NCI-H1436 treated with DMSO at 0.1 percent for 48 hours (cell line): Measurements from ENCODE around the gene RMI2.

ENCODE experiments used
- DNase-seq: peaks from one replicate; lab custom pipeline; 2025; lab: John Stamatoyannopoulos, UW

The RMI2 gene

DNA sequence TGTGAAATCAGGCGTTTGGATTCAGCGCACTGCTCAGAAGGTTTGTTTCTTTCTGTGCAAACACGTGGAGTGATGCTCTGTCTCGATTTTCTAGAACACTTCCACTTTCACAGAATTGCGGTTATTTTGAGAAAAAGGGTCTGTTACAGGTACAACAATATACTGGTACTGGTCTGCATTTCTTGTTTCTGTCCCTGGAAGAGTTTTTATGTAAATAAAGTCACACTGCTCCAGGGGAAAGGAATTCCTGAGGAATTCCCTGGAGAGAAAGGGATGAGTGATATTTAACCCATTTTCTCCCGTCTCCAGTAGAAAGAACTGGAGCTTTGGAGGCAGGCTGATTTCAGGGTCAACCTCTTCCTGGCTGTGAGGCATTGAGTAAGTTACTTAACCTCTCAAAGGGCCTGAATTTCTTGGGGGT lies 16.2 kb upstream of the RMI2 start:
- no peak for DNase-seq

DNA sequence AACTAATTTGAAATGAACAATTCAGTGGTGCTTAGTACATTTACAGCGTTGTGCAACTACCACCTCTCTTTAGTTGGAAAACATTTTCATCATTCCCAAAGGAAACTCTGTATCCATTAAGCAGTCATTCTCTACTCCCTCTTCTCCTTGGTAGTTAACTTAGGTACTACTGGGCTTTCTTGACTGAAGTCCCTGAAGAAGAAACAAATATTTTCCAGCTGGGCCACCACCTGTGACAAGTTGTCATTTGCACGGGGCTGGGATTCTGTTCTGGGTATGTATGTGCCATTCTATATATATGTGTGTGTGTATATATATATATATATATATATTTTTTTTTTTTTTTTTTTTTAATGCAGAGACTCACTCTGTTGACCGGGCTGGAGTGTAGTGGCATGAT lies 15.4 kb upstream of the RMI2 start:
- DNase-seq = no peak

DNA sequence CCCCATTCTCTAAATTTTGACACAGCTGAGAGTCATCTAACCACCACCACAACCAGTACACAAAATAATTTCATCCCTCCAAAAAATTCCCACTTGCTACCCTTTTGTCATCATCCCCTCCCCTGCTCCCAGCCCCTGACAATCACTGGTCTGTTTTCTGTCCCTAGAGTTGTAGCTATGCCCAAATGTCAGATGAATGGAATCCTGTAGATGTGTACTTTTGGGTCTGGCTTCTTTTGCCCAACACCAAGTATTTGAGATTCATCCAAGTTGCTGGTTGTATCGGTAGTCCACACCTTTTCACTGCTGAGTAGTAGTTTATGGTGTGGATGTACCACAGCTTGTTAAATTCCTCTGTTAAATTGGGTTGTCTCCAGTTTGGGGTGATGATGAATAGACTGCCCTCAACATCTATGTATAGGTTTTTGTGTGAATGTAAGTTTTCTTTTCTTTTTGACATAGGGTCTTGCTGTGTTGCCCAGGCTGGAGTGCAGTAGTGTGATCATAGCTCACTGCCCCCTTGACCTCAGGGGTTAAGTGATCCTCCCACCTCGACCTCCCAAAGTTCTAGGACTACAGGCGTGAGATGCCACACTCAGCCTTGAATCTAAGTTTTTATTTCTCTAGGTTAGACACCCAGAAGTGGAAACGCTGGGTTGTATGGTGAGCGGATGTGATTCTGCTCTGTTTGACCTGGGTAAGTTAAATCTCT lies 14.6 kb upstream of the RMI2 start:
- DNase-seq = no peak

DNA sequence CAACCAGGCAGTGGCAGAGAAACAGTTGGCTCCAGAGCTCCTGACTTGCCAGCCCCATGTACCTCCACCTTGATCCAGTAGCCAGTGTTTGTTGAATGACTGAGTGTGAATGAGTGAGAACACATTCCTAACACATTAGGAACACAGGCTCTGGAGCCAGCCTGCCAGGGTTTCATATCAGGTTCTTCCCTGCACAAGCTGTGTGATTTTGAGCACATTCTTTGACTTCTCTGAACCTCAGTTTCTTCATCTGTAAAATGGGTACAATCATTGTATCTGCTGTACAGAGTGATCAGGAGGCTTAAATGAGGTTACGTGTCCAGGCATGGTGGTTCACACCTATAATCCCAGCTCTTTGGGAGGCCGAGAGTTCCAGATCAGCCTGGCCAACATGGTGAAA lies 13.3 kb upstream of the RMI2 start:
- no peak for DNase-seq

DNA sequence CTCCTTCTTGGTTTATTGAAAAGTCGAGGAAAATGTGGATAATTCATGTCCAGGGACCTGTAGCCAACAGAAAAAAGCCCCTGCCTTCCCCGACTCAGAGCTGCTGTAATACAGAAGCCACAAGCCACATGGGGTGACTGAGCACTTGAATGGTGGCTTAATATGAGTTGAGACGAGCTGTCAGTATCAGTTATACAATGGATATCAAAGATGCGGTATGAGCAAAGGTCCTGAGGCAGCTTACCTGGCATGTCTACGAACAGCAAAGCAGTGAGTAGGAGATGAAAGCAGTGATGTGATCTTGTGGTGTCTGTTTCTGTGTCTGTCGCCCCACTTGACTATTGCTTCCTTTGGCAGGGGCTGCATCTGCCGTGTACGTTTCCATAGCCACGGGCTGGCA lies 12.2 kb upstream of the RMI2 start:
- DNase-seq = no peak

DNA sequence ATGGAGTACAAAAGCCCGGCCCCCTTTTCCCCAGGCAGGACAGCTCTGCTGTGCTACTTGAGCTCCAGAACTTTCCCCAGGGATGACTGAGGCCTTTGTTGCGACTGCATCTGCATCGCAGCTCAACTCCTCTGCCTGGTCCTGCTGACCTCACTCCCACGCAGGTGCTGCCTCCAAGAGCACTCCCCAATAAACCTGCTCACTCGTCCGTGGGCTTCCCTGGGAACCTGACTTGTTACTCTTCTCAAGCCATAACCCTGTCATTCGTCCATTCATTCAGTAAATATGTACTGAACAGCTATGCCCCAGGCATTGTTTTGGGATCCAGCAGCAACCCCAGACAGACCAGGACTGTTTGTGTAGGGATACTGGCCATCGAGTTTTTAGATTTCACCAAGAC lies 11.6 kb upstream of the RMI2 start:
- no peak for DNase-seq

DNA sequence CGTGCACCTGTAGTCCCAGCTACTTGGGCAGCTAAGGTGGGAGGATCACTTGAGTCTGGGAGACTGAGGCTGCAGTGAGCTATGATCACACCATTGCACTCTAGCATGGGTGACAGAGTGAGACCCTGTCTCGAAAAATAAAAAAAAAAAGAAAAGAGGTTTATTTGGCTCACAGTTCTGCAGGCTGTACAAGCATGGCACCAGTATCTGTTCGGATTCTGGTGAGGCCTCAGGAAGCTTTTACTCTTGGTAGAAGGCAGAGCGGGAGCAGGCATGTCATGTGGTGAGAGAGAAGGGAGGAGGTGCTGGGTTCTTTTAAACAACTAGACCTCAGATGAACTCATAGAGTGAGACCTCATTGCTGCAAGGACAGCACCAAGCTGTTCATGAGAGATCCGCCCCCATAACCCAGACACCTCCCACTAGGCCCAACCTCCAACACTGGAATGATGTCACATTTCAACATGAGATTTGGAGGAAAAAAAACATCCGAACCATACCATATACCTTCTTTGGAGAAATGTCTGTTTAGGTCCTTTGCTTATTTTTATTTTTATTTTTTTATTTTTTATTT lies 10.3 kb upstream of the RMI2 start:
- DNase-seq = no peak

DNA sequence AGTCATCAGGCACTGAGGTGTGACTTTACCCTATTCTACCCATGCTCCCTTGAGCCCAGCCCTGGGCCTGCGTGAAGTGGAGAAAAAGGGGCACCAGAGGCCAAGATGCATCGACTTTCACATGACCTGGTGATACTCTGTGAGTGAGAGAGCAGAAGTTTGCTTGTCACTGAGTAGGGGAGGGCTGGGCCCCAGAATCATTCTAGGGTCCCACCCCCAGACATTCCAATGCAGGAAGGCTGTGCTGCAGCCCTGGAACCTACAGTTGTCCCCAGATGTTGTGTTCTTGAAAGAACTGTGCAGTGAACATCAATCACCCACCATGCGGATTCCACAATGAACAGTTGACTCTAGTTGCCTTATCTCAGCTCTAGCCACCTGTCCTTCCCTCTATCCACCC lies 6.2 kb upstream of the RMI2 start:
- DNase-seq = no peak

DNA sequence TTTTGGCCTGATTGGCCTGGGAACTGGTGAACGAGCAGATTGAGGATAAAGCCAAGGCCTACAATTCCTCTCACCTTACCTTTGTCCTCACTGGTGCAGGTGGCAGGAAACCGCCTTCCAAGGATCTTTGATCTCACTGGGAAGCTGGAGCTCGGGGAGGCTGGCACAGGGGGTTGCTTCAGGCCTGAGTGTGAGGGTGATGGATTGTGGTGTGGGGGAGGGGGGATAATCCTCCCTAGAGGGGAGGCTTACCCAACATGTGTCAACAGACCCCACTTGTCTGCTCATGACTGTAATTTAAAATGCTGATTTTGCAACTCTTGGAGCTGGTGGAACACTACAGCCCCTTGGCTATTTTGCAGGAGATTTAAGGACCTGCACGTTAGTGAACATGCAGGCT lies 4.5 kb upstream of the RMI2 start:
- no peak for DNase-seq

DNA sequence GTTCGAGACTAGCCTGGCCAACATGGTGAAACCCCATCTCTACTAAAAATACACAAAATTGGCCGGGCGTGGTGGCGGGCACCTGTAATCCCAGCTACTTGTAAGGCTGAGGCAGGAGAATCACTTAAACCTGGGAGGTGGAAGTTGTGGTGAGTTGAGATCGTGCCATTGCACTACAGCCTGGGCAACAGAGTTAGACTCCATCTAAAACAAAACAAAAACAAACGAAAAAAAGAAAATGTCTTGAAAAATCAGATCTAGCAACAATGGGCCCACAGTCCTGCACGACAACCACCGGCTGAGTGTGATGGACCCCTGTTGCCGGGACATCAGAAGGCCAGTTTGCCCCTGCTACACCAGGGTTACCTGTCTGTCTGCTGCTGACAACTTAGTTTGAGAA lies 3.9 kb upstream of the RMI2 start:
- no peak for DNase-seq

DNA sequence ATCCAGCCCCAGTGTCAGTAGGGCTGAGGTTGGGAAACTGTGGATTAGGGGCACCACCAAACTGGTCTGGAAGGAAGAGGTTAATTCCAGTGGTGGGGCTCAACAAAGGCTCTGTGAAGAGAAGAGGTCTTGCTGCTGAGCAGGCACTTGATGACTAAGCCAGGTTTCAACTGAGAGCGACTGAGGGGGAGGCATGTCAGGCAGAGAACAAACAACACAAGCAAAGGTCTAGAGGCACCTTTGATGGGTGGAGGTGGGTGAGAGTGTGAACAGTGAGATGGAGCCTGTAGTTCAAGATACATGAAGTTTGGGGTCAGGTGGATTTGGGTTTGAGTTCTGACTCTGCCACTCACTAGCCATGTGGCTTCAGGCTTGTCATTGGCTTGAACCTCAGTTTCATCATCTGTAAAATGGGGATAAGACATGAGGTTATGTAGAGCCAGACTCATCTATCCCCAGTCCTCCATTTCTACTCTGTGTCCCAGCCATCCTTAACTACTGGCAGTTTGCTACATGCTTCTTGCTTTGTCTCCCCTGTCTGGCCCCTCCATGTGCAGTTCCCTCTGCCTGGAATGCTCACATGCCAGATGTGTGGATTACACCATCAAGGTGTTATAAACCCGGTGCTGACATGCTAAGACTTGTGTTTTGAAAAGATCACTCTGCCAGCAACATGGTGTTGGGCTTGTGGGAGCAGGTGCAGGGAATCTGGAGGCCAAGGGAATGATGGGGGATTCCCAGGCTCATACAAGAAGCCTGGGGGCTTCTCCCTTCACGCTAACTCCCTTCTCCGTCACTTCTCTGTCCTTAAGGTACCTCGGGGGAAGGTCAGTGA lies 3.0 kb upstream of the RMI2 start:
- DNase-seq = no peak

DNA sequence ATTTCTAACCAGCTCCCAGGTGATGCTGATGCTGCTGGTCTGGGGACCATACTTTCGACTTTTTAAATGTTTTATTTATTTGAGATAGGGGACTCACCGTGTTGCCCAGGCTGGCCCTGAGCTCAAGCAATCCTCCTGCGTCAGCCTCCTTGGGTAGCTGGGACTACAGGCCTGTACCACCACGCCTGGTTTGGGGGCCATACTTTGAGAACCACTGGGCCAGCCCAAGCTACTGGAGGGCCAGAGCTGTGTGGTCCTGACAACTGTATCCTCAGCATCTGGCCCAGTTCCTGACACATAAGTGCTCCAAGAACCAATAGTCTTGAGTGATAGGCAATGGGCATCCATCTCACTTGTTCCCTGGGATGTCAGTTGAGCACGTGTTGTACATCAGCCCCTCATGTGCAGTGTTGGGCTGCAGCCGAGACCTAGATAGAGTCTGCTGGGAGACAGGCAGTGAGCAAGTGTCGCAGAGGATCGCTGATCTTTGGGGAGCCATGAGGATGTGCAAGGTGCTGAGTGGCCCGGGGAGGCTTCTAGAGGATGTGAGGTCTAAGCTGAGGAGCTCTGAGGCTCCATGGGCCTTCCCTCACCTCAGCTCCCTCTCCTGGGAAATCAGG lies 1.6 kb downstream of the RMI2 start:
- no peak for DNase-seq

DNA sequence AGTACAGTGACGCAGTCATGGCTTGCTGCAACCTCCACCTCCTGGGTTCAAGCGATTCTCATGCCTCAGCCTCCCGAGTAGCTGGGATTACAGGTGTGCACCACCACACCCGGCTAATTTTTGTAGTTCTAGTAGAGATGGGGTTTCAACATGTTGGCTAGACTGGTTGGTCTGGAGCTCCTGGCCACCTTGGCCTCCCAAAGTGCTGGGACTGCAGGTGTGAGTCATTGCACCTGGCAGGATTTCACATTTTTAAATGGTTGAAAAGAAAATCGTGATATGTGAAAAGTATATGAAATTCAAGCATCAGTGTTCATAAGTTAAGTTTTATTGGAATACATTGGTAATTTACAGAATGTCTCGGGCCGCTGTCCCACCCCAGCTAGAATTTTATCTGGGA lies 2.6 kb downstream of the RMI2 start:
- no peak for DNase-seq

DNA sequence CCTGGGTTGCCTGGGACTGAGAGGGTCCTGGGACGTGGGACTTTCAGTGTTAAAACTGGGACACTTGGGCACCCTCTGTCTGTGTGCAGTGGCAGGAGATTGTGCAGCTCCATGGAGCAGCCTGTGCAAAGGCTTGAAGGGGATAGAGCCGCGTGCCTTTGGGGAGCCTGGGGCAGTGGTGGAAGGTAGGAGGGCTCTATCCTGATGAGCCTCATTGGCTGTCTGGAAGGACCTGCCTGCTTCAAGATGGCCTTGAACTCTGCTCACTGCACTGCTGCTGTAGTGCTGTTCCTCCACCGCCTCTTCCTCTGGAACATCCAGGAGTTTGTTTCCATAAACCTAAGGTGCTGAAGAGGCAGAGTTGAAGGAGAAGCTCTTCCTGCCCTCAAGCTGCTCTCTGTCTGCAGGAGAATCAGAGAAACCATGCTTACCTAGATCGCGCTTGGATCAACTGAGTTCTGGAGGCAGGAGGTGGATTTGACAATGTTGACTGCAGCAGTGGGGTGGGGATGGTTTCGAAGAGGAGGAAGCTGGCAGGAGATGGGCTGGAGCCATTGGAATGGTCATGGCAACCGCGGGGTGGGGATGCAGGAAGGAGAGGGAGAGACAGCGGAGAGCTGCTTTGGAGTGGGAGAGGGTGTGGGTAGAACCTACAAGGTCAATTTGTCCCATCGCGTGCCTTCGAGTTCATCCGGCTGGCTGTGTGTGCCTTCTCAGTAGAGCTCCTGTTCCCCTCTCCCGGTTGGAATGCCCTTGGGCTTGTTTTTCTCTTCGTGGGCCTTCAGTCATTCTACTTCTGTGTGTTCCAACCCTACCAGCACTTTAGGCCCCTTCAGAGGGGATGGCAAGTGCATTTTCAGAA lies 3.7 kb downstream of the RMI2 start:
- no peak for DNase-seq

DNA sequence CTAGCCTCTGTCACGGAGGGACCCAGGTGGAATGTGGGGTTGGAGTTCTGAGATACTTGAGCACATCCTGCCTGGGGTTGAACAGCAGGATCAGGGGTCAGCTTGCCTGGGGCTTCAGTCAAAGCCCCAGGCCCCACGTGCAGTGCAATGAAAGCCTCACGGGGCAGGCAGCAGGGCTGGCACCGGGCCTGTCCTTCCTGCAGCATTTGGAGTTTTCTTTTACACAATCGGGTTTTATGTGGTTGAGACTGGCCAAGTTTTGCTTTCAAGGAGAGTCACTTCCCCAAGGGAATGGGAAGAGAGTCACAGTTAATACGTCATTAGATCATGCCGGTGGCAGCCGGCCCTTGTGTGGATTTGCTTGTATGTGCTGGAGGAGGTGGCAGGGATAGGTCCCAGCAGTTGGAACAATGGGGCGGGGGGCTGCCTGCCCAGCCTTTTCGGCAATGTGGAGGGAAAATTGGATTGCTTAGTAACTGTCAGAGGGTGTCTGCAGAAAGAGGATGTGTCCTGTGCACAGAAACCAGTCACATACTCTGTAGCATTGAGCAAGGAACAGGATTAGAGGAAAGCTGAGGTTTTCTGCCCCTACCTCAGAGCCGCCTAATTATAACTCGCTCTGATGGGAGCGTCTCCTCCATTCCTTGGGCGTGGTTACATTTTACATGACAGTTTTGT lies 4.5 kb downstream of the RMI2 start:
- DNase-seq = no peak

DNA sequence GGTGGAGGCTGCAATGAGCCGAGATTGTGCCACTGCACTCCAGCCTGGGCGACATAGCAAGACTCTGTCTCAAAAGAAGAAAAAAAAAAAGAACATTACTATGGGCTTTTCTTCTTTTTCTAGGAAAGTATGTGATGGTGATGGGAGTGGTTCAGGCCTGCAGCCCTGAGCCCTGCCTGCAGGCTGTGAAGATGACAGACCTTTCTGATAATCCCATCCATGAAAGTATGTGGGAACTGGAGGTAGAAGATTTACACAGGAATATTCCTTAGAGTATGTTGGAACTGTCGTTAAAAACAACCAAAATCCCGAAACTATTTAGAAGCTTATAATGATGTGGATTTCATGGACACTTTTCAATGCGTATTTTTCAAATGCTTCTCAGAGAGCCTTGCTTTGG lies 5.3 kb downstream of the RMI2 start:
- DNase-seq = no peak

DNA sequence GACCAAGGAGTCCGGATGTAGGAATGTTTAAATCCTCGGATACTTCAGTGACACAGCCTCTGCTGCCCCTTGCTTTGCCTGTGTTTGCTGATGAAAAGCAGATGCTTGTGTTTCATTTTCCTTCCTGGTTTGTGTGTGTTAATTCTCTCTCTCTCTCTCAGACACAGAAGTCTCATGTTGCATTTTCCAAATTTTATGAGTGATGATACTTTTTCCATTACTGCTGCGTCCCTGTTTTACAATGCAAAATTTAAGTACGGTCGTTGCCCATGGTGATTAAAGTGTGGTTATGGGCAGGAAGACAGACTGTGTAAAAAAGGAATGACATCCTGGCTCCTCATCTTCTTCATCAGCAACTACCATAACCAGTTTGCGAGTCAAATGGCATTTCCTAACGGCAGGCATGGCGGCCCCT lies 5.7 kb downstream of the RMI2 start:
- no peak for DNase-seq

DNA sequence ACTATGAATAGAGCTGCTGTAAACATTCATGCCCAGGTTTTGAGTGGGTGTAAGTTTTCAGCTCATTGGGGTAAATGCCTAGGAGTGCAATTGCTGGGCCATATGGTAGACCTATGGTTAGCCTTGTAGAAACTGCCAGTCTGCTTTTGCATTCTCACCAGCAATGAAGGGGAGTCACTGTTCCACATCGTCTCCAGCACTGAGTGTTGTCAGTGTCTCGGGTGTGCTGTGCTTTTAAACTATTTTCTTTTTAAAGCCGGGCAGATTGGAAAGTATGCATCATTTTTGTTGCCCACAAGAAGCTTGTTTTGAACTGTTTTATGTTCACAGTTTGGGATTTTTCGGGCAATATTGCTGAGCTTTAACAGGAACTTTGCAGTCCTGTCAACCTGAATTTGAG lies 7.9 kb downstream of the RMI2 start:
- no peak for DNase-seq

DNA sequence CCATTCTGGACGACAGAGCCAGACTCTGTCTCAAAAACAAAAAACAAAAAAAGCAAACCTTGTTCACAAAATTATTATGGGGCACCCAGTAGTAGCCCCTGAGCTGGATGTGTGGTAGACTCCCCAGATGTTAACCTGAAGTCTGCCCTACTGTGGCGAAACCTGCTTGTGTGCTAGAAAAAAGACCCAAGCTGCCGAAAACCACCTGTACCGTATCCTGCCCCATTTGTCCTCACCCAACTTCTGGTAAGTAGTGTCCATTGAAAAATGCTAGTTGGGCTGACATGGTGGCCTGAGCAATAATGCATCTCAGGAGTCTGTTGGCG lies 9.1 kb downstream of the RMI2 start:
- no peak for DNase-seq

DNA sequence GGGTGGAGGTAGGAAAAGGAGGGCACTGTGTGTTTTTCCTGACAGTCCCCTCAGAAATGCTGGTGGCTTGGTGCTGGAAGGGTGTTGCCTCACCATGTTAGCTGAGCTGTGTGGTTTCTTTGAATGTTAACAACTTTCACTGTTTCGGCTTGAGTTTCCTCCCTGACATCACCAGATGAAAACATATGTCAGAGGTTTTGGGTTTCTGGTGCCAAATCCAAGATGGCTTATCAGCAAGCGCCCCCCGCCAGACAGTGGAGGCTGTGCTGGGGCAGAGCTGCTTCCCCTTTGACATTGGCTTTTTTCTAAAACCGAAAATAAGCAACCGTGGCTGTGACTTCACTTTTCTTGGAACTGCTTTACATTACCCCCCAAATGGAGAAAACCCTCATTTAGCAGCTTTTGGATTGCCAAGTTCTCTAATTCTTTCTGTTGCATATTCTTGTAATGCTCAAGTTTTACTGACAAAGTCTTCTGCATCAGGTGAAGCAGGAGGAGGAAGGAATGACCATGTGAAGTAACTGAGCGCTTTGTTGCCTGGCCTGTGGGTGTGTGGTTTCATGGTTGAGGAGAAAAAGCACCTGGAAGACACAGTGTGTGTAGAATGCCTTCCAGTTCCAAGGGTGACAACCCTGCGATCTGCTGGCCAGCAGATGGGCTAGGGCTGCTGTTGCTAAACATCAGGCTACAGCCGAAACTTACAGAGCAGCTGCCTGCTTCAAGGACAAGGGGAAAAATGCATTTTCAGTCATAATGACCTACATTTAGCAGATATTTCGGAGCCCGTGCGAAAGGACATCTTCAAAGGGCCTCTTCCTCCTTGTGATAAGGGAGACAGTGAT lies 9.7 kb downstream of the RMI2 start:
- no peak for DNase-seq

DNA sequence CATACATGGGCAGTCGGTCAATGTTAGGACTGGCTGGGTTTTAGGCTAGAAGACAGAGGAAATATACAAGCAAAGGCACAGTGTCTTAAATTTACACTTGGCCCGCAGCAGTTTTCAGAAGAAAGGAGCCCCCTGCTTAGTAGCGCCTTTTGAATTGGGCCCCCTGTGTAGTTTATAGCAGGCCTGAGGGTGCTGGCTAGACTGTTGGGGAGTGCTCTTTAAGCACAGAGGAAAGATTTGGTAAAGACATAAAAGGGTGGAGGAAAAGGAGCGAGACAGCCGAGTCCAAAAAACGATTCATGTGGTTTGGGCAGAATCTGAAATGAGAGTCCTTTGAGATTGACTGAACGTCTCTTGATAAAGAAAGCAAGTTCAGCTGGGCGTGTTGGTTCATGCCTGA lies 10.6 kb downstream of the RMI2 start:
- DNase-seq = no peak
